HuH-7 (cell line): ENCODE data around the gene CMTR1.
"Not testable (repeated sequence)": the region's sequence is repeated elsewhere in the genome, so short reads cannot be mapped to it uniquely, and the experiment has no call there.

Experiments
- DNase-seq: peaks from one replicate; pipeline ENCODE4 v3.0.0; 2011; ENCODE audit warnings: low spot score

The CMTR1 gene

GRCh38 chr6:37433657-37434271 lies 743 bp downstream of the CMTR1 start:
- no peak for DNase-seq

- no peak for DNase-seq
These were observed 2.4 kb downstream of the CMTR1 start for GRCh38 chr6:37435373-37435772.

- no peak for DNase-seq
These were observed 2.8 kb downstream of the CMTR1 start for GRCh38 chr6:37435816-37436215.

GRCh38 chr6:37438930-37439329 lies 5.9 kb downstream of the CMTR1 start:
- no peak for DNase-seq

- no peak for DNase-seq
These were observed 8.6 kb downstream of the CMTR1 start for GRCh38 chr6:37441651-37442050.

GRCh38 chr6:37442416-37443215 lies 9.6 kb downstream of the CMTR1 start:
- DNase-seq = no peak

GRCh38 chr6:37443216-37443542 lies 10.2 kb downstream of the CMTR1 start:
- DNase-seq = not testable (repeated sequence)

- DNase-seq = no peak
These were observed 17.0 kb downstream of the CMTR1 start for GRCh38 chr6:37449984-37450383.

GRCh38 chr6:37451441-37452193 lies 18.6 kb downstream of the CMTR1 start:
- DNase-seq = no peak

- DNase-seq = no peak
These were observed 19.5 kb downstream of the CMTR1 start for GRCh38 chr6:37452522-37452921.

GRCh38 chr6:37454420-37455140 lies 21.6 kb downstream of the CMTR1 start:
- no peak for DNase-seq

- no peak for DNase-seq
These were observed 23.1 kb downstream of the CMTR1 start for GRCh38 chr6:37456126-37456525.

GRCh38 chr6:37456816-37457560 lies 24.0 kb downstream of the CMTR1 start:
- no peak for DNase-seq

- no peak for DNase-seq
These were observed 27.2 kb downstream of the CMTR1 start for GRCh38 chr6:37459981-37460800.

GRCh38 chr6:37460805-37461204 lies 27.8 kb downstream of the CMTR1 start:
- DNase-seq = no peak

GRCh38 chr6:37463110-37463509 lies 30.1 kb downstream of the CMTR1 start:
- no peak for DNase-seq

- no peak for DNase-seq
These were observed 34.7 kb downstream of the CMTR1 start for GRCh38 chr6:37467718-37468117.

GRCh38 chr6:37473364-37474095 lies 40.5 kb downstream of the CMTR1 start:
- DNase-seq = no peak

- no peak for DNase-seq
These were observed 41.3 kb downstream of the CMTR1 start for GRCh38 chr6:37474316-37474715.

GRCh38 chr6:37477191-37477590 lies 44.2 kb downstream of the CMTR1 start:
- no peak for DNase-seq
